NCI-H460 (cell line): Measurements from ENCODE around the gene AURKA. TPM values are rescaled to one million over a fixed set of nuclear protein-coding genes. Genes with fewer than 3 reads are reported as not detected.

Source experiments
- DNase-seq: peaks from one replicate; pipeline ENCODE4 v3.0.0-alpha.2; 2016; ENCODE audit warnings: low read depth; ENCODE audit errors: extremely low read depth
- polyA plus RNA-seq: library from polyadenylated mRNA; depleted of rRNA; stranded (reverse); fragments of >200 nt; gene quantifications from 2 replicates; pipeline ENCODE4 v1.2.3, GENCODE V29; 2014; cell fraction: nucleus; rRNA removed
- total RNA-seq: library from RNA; depleted of rRNA; stranded (reverse); fragments of >200 nt; shearing (Covaris generic); gene quantifications from 2 replicates; pipeline ENCODE4 v1.2.3, GENCODE V29; 2014; rRNA removed

The AURKA gene
- 176 and 178 TPM in 2 replicates for total RNA-seq
- polyA plus RNA-seq = 112 and 159 TPM in 2 replicates

GRCh38 chr20:56392132-56392880, at the start of gene AURKA, which contains the start of gene CSTF1:
Gene AURKA, minus strand, starts transcription at chr20:56392215. Its CDS starts 4,018 bp downstream, at chr20:56388197.
Gene CSTF1, plus strand, starts transcription at chr20:56392645. Its CDS starts 2,908 bp downstream, at chr20:56395553.
- peak; percentile 99 for DNase-seq

GRCh38 chr20:56440346-56441007, 48.5 kb upstream of the AURKA start:
- DNase-seq = no peak

DNA sequence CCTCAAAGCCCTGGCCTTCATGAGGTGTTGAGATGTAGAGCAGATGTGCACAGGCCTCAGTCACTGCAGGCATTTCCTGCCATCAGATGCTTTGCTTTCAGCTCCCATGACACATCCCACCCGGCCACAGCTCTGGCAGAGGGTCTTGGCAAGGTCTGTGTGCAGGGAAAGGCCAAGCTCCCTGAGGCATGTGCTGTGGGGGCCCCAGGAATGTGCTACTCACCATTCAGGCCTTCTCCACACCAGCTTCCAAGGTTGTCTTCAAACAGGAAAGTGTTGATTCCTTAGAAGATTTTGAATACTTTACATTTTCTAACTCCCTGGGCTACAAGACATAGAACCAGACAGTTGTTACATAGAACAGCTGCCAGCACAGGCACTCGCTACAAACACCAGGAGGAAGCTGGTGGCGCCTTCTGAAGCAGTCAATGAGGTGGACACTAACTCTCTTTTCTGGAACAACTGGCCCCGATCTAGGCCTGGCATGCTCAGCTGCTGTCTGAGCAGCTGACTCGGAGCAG, 47.8 kb upstream of the AURKA start:
- DNase-seq = no peak

GRCh38 chr20:56438284-56438683, 46.3 kb upstream of the AURKA start:
- no peak for DNase-seq

GRCh38 chr20:56437196-56437960, 45.4 kb upstream of the AURKA start:
- no peak for DNase-seq

- no peak for DNase-seq
Observed at GRCh38 chr20:56433880-56434255, 41.9 kb upstream of the AURKA start.

- no peak for DNase-seq
Observed at GRCh38 chr20:56433221-56433879, 41.3 kb upstream of the AURKA start.

- no peak for DNase-seq
Observed at GRCh38 chr20:56431471-56431870, 39.5 kb upstream of the AURKA start.

DNA sequence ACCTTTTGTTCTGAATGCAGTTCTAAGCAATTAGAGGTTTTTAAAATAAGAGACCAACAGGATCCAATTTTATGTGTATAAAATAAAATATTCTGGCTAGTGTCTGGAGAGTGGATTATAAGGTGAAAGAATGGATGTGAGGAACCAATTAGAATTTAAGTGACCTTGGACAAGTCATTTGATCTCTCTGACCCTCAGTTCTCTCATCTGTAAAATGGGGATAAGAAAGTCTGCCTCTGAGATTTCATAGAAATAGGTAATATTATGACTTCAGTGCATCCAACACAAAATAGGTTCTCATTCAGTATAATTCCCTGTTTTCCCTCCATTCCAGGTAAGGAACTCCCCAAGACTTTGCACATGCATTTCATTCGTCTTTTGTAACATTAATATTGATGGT, 38.9 kb upstream of the AURKA start:
- DNase-seq = no peak

GRCh38 chr20:56430461-56430860, 38.4 kb upstream of the AURKA start:
- DNase-seq = no peak

DNA sequence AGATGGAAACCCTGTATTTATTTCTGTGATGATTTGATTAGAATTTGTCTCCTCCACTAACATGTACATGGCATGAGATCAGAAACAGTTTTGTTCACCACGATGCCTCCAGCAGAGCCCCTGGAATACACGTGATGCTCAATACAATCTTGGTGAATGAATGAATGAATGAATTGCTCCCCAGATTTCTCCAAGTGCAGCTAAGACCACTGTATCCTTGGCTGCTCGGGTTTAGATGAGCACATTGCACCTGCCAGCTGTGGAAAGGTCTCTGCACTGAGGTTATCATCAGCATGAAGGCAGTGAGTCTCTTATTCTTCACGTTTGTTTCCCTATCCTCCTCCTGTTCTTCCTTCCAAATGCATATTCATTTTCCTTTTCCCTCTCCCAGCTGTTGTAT, 37.9 kb upstream of the AURKA start:
- no peak for DNase-seq

GRCh38 chr20:56429502-56429901, 37.5 kb upstream of the AURKA start:
- DNase-seq = no peak

DNA sequence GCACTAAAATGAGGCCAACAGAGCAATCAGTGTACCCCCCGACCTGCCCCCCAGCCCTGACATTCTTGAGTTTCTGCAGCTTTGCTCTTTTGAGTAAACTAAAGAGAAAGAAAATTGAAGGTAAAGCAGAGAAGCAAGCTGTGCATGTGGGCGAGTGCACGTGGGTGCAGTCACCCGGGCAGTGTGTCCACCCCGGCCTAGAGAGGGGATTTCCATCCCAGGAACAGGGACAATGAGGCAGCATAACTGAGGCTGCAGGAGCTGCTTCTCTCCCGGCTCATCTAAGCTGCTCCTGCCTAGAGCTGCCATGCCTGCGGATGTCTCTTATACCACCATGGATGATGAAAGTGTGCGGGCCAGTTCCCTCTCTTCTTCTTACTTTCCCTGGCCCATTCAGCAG, 36.9 kb upstream of the AURKA start:
- DNase-seq = no peak

DNA sequence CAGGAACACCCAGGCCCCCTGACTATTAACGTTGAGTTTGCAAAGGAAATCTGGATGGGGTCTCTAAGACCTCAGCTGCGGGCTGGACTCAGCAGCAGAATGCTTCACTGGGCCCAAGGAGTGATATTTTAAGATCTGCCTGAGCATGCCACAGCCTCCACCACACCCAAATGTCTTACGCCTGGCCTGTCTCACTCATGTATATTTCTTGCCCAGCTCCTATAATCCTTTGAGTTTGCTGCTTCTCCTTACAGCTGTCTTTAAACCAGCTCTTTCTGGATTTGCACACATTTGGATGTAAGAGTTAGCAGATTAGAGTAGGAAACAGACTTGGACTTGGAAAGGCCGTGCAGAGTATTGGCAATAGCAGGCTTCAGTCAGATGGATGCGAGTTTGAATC, 36.4 kb upstream of the AURKA start:
- DNase-seq = no peak

- DNase-seq = no peak
Observed at GRCh38 chr20:56427797-56428196, 35.8 kb upstream of the AURKA start.

GRCh38 chr20:56426926-56427325, 34.9 kb upstream of the AURKA start:
- DNase-seq = no peak

- DNase-seq = no peak
Observed at GRCh38 chr20:56426026-56426425, 34.0 kb upstream of the AURKA start.

DNA sequence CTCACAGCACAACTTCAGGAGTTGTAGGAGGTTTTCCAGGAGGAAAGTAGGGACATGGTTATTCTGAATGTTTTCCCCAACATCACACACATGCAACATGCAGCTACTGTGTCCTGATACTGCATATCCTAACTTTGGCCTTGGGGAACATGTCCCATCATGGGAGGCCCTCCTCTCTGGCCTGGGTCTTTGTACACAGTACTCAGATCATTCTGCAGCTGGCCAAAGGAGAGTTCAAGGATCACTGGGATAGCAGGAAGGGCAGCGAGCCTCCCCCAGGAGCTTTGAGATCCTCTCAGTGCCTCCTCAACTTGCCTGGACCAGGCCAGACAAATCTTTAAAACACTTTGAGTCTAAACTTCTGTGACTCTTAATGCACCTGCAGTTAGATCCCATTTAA, 32.9 kb upstream of the AURKA start:
- no peak for DNase-seq

DNA sequence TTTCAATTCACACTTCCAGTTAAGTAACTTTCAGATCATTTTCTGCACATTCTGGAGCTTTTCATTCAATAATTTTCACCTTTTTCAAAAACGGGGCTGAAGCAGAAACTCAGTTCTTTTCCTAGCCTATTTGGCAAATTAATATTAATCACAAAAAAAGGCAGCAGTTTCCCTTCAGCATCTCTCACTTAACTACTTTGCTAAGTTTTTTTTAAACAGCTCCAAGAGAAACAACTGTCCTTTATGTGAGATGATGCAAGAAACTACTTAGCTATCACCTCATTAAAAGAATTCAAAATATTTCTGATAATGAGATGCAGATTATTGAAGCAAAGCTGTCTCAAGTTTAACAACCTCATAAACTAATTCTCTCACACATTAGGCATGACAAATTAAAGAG, 31.9 kb upstream of the AURKA start:
- no peak for DNase-seq

- DNase-seq = no peak
Observed at GRCh38 chr20:56423211-56423610, 31.2 kb upstream of the AURKA start.

GRCh38 chr20:56422824-56423189, 30.8 kb upstream of the AURKA start:
- no peak for DNase-seq
